Neutrophil (primary cell): ENCODE results near the gene CYP27B1.

Experiments used
- H3K27ac ChIP-seq: fragments of 200-600 bp; sonication (generic); 2 replicates; pipeline ENCODE4 v1.5.1; 2016; ENCODE audit warnings: mild to moderate bottlenecking, moderate library complexity
- H3K27me3 ChIP-seq: fragments of 200-600 bp; sonication (generic); 2 replicates; pipeline ENCODE4 v1.6.0; 2016; ENCODE audit warnings: mild to moderate bottlenecking
- H3K36me3 ChIP-seq: fragments of 200-600 bp; sonication (generic); 2 replicates; pipeline ENCODE4 v1.5.1; 2017
- H3K4me1 ChIP-seq, 2 experiments: fragments of 200-600 bp in 1 of 2; sonication (generic) in 1 of 2; 1 replicate in 1 of 2; 2 replicates in 1 of 2; pipeline versions ENCODE4 v1.5.1 to v1.6.1; 2013 to 2016; ENCODE audit warnings: low read depth in 1 of 2, low read length in 1 of 2, mild to moderate bottlenecking in 1 of 2, moderate library complexity in 1 of 2; ENCODE audit not compliant: control insufficient read depth in 1 of 2, insufficient read depth in 1 of 2
- H3K4me3 ChIP-seq, 2 experiments: fragments of 200-600 bp in 1 of 2; sonication (generic) in 1 of 2; 1 replicate in 1 of 2; 2 replicates in 1 of 2; pipeline ENCODE4 v1.5.1; 2013 to 2016; ENCODE audit warnings: low read depth in 1 of 2, low read length in 1 of 2, mild to moderate bottlenecking in 1 of 2, moderate library complexity in 1 of 2
- H3K9me3 ChIP-seq: fragments of 200-600 bp; sonication (generic); 2 replicates; pipeline ENCODE4 v1.5.1; 2016
- CTCF ChIP-seq: fragments of 200-600 bp; sonication (generic); IDR thresholded peaks from 2 replicates; pipeline ENCODE4 v1.5.1; 2016; ENCODE audit warnings: antibody characterized with exemption

Gene CYP27B1

GRCh38 chr12:57751788-57752667, 14.8 kb downstream of the CYP27B1 start, which contains the start of gene CDK4:
Gene CDK4 (minus strand): TSS chr12:57752310. CDS start chr12:57751717, 593 bp downstream.
- peak within 1 kb of the TSS; percentile 54 for H3K27ac ChIP-seq
- no peaks in the 10 kb centered on the region for H3K9me3 ChIP-seq
- TF ChIP-seq CTCF: no peak
- H3K4me3 ChIP-seq: peak within 1 kb of the TSS; percentile 64 to 78
- H3K27me3 ChIP-seq: peaks cover 46% of the 10 kb centered on the region
- H3K36me3 ChIP-seq: no peaks in the 10 kb centered on the region
- peaks cover 36 to 42% of the 10 kb centered on the region in 2 experiments for H3K4me1 ChIP-seq

- peaks cover 40% of the 10 kb centered on the region for H3K27me3 ChIP-seq
- H3K9me3 ChIP-seq: no peaks in the 10 kb centered on the region
- H3K36me3 ChIP-seq: no peaks in the 10 kb centered on the region
- H3K4me1 ChIP-seq: peaks cover 30 to 36% of the 10 kb centered on the region in 2 experiments
- H3K4me3 ChIP-seq: peak overlapping the region; percentile 64 to 78
- no peak for TF ChIP-seq CTCF
- no peak overlapping the region for H3K27ac ChIP-seq
Observed at GRCh38 chr12:57751432-57751787, 15.5 kb downstream of the CYP27B1 start.

GRCh38 chr12:57750561-57751431, 16.1 kb downstream of the CYP27B1 start:
- Histone ChIP-seq H3K36me3 (no peaks in the 10 kb centered on the region), H3K4me3 (no peak overlapping the region), H3K9me3 (no peaks in the 10 kb centered on the region), H3K27me3 (peaks cover 34% of the 10 kb centered on the region), H3K27ac (no peak overlapping the region), H3K4me1 (peaks cover 24 to 31% of the 10 kb centered on the region in 2 experiments)
- TF ChIP-seq CTCF: no peak

GRCh38 chr12:57749061-57749460, 17.8 kb downstream of the CYP27B1 start:
- Histone ChIP-seq H3K9me3 (no peaks in the 10 kb centered on the region), H3K4me1 (peaks cover 31 to 32% of the 10 kb centered on the region in 2 experiments), H3K4me3 (no peak overlapping the region), H3K36me3 (no peaks in the 10 kb centered on the region), H3K27me3 (peaks cover 16% of the 10 kb centered on the region), H3K27ac (no peak overlapping the region)
- TF ChIP-seq CTCF: no peak

- Histone ChIP-seq H3K9me3 (no peaks in the 10 kb centered on the region), H3K27ac (no peak overlapping the region), H3K36me3 (no peaks in the 10 kb centered on the region), H3K27me3 (no peaks in the 10 kb centered on the region), H3K4me3 (no peak overlapping the region), H3K4me1 (peaks cover 41 to 47% of the 10 kb centered on the region in 2 experiments)
- no peak for TF ChIP-seq CTCF
Observed at GRCh38 chr12:57746025-57746424, 20.9 kb downstream of the CYP27B1 start.
